Fibroblast of the aortic adventitia (primary cell): ENCODE results near the gene STPG2. TPM values are rescaled to one million over a fixed set of nuclear protein-coding genes. Genes with fewer than 3 reads are reported as not detected.

Experiments
- DNase-seq: peaks from one replicate; pipeline ENCODE4 v3.0.0-alpha.2; 2010; ENCODE audit warnings: low read depth
- H3K4me3 ChIP-seq: 2 replicates; pipeline ENCODE4 v1.5.1; 2011; ENCODE audit warnings: low read depth, mild to moderate bottlenecking, control low read depth, low read length, moderate library complexity
- total RNA-seq: library from RNA; depleted of rRNA; stranded (reverse); fragments of >200 nt; gene quantifications from 2 replicates; pipeline ENCODE4 v1.2.3, GENCODE V29; 2012; ENCODE audit warnings: low replicate concordance
- TF ChIP-seq, protein P1 (sequence below): IDR thresholded peaks from 2 replicates; pipeline ENCODE4 v1.5.1; 2011; ENCODE audit warnings: mild to moderate bottlenecking, low read length, control low read depth, inconsistent platforms; ENCODE audit not compliant: insufficient read depth

STPG2 gene
- total RNA-seq, 1 donor = 0.18 TPM

DNA sequence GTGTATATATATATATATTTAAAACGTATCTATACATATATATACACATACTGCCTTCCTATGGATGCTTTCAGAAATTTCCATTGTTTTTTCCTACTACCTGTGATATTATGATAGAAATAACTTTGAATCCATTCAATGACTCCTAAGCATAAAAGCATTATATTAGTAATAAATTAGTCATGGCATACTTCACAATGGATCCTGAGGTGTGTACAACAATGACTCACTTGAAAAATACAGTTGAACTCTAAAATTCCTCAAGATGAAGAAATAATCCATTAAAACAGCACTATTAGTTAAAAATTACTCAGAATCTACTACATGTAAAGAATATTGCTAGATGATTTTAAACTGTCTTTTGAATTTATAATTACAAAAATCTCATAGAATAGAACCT lies 201.1 kb downstream of the STPG2 start:
- no peak for DNase-seq

DNA sequence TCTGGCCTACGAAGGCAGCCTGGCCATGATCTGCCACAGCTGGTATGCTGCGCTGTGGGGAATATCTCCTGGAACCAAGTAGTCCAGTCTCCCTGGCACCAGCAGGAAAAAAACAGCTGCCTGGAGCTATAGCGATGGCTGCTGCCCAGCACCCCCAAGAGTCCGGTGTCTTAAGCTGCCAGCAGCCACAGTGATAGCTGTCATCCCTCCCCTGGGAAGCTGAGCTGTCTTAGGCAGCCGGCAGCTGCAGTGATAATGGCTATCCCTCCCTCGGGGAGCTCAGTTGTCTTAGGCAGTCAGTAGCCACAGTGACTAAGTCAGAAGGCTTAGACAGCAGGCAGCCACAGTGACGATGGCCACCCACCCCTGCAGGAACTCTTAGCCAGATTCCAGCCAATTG lies 205.1 kb downstream of the STPG2 start:
- DNase-seq = no peak
- H3K4me3 ChIP-seq = no peak overlapping the region
- TF ChIP-seq, protein P1, sequence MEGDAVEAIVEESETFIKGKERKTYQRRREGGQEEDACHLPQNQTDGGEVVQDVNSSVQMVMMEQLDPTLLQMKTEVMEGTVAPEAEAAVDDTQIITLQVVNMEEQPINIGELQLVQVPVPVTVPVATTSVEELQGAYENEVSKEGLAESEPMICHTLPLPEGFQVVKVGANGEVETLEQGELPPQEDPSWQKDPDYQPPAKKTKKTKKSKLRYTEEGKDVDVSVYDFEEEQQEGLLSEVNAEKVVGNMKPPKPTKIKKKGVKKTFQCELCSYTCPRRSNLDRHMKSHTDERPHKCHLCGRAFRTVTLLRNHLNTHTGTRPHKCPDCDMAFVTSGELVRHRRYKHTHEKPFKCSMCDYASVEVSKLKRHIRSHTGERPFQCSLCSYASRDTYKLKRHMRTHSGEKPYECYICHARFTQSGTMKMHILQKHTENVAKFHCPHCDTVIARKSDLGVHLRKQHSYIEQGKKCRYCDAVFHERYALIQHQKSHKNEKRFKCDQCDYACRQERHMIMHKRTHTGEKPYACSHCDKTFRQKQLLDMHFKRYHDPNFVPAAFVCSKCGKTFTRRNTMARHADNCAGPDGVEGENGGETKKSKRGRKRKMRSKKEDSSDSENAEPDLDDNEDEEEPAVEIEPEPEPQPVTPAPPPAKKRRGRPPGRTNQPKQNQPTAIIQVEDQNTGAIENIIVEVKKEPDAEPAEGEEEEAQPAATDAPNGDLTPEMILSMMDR = no peak

More for the DNA sequence above, 201.1 kb downstream of the STPG2 start:
- H3K4me3 ChIP-seq = no peak overlapping the region
- TF ChIP-seq, protein P1 = no peak

DNA sequence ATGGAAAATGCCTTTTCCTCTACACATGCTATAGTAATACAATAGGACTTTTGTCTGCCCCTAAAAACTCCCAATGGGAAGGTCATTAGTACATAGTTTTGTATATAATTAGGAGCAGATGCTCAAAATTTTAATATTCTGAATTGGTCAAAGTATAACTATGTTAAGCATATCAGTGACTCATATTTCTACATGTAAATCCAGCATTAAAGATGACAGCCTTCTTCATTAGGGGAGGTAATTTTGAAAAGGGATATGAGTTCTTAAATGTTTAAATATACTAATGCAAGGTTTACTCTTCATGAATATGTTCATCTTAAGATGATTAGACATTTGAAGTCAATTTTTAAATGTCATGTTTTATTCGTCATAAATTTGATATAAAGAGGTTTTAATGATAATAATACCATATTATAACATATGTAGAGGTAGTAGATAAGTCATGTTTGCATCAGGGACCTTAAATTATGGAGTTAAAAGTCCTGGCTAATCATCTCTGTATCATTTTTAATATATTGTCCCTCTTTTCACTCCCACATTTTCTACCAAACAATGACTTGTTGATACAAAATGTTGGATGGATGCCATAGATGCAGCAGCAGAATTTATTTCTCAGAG lies 218.8 kb downstream of the STPG2 start:
- H3K4me3 ChIP-seq = no peak overlapping the region
- TF ChIP-seq, protein P1 = no peak
- DNase-seq = no peak

DNA sequence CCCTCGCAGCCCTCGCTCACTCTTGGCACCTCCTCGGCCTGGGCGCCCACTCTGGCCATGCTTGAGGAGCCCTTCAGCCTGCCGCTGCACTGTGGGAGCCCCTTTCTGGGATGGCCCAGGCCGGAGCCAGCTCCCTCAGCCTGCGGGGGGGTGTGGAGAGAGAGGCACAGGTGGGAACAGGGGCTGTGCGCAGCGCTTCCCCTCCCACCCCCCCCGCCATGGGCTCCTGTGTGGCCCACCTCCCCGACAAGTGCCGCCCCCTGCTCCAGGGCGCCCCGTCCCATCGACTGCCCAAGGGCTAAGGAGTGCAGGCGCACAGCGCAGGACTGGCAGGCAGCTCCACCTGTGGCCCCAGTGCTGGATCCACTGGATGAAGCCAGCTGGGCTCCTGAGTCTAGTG lies 220.2 kb downstream of the STPG2 start:
- DNase-seq = no peak

DNA sequence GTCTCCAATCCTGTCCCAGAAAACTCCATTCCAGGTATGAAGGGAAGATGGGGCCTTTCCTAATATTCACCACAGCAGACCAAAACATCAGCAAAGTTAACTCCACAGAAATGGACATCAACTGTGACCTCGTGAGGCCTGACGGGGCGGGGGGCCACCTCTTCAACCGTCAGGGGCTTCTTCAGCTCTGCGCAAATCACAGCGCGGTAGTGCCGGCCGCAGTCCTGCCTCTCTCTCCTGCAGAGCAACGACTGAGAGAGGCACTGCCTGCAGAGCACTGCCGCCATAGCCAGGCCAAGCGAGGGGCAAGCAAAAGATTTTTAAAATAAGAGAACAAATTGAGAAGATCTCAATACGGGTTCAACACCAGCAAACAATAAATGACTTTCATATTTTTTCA lies 226.2 kb downstream of the STPG2 start:
- DNase-seq = no peak
- no peak overlapping the region for H3K4me3 ChIP-seq
- TF ChIP-seq, protein P1 = no peak

More for the DNA sequence above, 220.2 kb downstream of the STPG2 start:
- no peak overlapping the region for H3K4me3 ChIP-seq
- TF ChIP-seq, protein P1 = no peak

DNA sequence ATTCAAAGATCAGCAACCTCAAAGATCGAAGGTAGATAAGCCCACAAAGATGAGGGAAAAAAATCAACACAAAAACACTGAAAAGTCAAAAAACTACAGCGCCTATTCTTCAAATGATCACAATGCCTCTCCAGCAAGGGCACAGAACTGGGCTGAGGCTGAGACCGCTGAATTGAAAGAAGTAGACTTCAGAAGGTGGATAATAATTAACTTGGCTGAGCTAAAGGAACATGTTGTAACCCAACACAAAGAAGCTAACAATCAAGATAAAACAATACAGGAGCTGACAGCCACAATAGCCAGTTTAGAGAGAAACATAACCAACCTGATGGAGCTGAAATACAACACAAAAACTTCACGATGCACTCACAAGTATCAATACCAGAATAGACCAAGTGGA lies 231.1 kb downstream of the STPG2 start:
- DNase-seq = no peak
- TF ChIP-seq, protein P1 = no peak
- H3K4me3 ChIP-seq = no peak overlapping the region
